Epithelial cell of esophagus (primary cell): ENCODE data around the gene CTRL.
A peak's percentile ranks its signal among the peaks of the same experiment; 100 is the strongest.

Experiments used
- DNase-seq: peaks from one replicate; pipeline ENCODE4 v3.0.0; 2010; ENCODE audit warnings: low read depth
- H3K4me3 ChIP-seq: 2 replicates; pipeline ENCODE4 v1.5.1; 2011; ENCODE audit warnings: mild to moderate bottlenecking, low read length, control low read depth
- TF ChIP-seq, protein P1 (sequence below): IDR thresholded peaks from 2 replicates; pipeline ENCODE4 v1.5.1; 2011; ENCODE audit warnings: low read depth, mild to moderate bottlenecking, low read length, control low read depth, inconsistent platforms; ENCODE audit not compliant: insufficient read depth; ENCODE audit errors: missing control alignments

CTRL gene

DNA sequence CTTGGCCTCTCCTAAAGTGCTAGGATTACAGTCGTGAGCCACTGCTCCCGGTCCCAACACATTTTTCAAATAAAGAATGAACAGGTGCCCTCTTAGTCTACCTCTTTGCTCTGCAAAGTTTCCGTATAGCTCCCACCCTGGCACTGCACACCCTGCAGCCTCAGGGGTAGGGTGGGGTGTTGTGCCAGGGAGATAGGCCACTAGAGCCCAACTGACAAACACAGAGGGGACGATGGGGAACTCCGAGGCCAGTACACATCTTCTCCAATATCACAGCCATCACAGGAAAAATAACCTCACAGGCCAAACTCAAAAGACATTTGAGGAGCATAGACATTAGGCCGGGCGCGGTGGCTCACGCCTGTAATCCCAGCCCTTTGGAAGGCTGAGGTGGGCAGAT is 39.4 kb upstream of the CTRL start:
- no peak overlapping the region for H3K4me3 ChIP-seq
- TF ChIP-seq, protein P1, sequence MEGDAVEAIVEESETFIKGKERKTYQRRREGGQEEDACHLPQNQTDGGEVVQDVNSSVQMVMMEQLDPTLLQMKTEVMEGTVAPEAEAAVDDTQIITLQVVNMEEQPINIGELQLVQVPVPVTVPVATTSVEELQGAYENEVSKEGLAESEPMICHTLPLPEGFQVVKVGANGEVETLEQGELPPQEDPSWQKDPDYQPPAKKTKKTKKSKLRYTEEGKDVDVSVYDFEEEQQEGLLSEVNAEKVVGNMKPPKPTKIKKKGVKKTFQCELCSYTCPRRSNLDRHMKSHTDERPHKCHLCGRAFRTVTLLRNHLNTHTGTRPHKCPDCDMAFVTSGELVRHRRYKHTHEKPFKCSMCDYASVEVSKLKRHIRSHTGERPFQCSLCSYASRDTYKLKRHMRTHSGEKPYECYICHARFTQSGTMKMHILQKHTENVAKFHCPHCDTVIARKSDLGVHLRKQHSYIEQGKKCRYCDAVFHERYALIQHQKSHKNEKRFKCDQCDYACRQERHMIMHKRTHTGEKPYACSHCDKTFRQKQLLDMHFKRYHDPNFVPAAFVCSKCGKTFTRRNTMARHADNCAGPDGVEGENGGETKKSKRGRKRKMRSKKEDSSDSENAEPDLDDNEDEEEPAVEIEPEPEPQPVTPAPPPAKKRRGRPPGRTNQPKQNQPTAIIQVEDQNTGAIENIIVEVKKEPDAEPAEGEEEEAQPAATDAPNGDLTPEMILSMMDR = no peak
- DNase-seq = no peak

DNA sequence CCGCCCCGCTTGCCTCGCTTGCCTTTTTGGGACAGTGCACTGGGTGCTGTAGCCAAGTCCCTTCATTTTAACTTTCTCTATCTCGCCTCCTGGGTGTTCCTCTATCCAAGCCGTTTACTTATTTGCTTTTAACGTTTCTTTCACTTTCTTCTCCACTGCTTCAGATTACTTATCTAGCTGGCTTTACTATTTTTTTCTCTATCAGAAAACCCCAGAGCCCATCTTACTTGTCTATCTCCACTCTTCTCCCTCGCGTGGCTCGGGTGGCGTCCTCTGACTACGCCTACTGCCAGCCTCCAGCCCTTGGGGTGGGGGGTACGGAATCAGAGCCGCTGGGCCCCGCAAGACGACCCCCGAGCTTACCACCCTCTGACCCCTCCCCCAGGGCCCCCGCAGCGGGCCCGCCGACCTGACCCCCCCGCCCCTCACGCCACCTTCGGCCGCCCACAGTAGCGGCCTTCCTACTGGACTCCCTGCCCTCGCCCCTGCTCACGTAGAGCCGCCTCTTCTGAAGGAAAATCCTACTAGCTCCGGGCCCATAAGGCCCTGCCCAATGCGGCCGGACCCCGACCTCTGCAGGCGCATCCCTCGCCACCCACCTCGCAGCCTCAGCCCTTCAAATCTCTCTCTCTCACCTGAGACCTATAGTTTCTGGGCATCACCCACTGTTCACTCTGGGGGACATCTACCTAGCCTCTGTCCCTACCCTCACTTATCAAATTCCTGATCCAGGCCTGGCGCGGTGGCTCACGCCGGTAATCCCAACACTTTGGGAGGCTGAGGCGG is 37.8 kb upstream of the CTRL start:
- H3K4me3 ChIP-seq = peak overlapping the region; percentile 82
- no peak for DNase-seq
- TF ChIP-seq, protein P1 = no peak

DNA sequence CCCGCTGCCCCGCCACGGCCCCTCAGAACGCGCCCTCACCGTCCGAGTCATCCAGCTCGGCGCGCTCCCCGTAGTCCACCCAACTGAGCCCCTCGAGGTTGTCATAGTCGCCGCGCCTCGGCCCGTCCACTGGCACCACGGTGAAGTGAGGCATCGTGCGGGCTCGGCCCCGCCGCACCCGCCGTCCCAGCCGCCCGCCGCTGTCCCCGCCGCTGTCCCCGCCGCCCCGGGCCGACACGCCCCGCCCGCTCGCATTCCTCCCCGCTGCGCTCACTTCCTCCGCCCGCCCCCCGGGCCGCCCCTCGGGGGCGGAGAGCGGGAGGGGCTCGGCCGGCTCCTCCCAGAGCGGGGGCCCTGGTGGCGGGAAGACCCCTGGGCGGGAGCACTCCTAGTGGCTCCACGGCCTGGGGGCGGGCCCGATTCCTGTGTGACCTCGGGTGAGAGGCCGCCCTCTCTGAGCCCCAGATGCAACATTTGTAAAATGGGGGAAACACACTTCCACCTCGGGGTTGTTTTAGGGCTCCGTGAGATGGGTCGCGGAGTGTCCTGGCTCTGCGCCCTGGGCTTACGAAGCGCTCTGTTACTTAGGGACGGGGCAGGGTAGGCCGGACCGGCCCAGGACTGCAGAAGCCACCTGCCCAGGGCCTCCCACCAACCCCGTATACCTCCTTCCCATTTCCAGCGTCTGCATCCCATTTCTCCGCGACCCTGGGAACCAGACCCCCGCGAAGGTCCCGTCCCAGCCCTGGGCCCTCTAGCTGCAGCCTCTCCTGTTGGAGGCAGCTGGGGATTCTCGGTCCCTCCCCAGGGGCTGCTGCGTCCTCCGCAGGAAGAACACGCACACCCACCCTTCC is 37.0 kb upstream of the CTRL start, which contains the start of gene SLC12A4:
Gene SLC12A4 (minus strand): TSS at position 238 of the 854 bp plus-strand sequence. CDS start 84 bp downstream, at position 154.
- TF ChIP-seq, protein P1 = no peak
- peak within 1 kb of the TSS; percentile 82 for H3K4me3 ChIP-seq
- DNase-seq = peak; percentile 68

DNA sequence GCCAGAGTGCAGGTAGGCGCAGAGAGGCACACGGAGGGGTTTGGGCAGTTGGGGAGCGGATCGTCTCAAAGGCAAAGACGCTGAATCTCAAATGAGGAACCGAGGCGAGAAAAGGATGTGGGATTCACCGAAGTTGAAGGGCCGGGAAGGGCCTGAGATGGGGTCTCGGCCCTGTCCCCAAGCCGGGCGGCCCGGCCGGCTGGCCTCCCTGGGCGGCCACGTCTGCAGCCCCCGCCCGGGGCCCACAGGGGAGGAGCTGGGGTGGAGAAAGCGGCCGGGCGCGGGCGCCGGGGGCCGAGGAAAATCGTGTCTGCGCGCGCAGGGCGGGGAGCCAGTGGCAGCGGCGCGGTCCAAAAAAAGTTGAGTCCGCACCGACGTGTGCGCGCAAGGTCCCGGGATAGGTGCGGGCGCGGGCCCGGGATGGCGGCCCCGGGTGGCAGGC is 36.3 kb upstream of the CTRL start:
- TF ChIP-seq, protein P1 = no peak
- peak overlapping the region; percentile 82 for H3K4me3 ChIP-seq
- peak; percentile 21 for DNase-seq

DNA sequence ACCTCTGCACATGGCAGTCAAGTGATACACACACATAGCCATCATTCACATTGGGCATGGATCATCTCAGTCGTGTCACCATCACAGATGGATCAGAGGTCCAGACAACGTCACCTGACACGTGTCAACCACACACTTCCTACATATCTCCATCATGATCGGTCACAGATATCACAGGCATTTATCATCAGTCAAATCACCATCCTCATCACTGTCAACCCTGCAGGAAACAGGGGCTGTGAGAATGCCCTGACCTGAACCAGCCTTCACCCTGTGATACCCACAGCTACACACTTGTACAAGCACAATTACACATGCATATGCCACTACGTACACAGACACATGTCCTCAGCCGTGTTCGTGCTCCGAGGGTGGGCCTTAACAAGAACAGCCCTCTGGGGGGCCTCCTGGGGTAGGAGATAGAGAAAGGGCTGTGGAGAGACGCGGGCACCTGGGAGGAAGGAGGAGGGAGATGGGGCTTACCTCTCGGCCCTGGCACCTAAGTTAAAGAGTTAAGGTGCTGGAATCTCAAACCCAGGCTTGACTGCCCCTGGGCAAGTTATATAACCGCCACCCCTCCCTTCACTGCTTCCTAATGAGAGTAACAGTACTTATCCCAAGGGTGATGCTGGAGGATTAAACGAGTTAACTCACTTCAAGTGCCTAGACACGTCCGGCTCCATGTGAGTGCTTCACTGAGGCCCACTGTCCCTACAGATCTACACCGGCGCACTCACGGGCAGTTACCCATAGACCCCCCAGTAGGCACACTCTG is 35.7 kb upstream of the CTRL start:
- TF ChIP-seq, protein P1 = no peak
- peak; percentile 52 for DNase-seq
- H3K4me3 ChIP-seq = peak overlapping the region; percentile 82

DNA sequence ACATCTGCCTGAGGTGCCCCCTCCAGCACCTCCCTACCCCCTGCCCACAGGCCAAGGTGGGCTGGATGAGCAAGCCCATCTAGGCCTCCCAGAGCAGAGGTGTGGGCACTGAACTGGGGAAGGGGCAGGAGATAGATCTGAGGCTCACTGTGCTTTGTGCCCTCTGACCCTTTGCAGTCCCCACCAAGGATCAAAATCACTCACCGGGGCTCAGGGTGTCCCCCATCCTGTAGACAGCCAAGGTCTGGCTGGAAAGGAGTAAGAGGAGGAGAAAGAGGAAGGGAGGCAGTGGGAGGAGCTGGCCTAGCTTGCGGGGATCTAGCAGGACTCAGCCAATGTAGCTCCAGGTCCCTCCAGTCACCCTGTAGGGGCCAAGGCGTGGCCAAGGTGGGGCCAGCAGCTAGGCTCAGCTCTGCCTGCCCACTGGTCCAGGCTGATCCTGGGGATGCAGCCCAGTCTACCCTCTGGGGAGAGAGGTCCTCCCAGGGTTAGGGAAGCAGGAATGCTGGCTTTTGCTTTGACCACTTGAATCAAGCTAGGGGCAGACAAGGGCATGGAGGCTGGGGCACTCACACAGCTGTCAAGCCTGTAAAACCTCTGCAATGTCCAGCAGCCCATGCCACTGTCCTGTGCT is 35.0 kb upstream of the CTRL start:
- H3K4me3 ChIP-seq = peak overlapping the region; percentile 82
- TF ChIP-seq, protein P1 = no peak
- peak; percentile 58 for DNase-seq
